Stimulated activated CD4-positive, alpha-beta T cell treated with anti-CD3 and anti-CD28 coated beads, Interleukin-4, amount 100 ng/mL, for 1 hour (primary cell): ENCODE measurements around the gene ARCN1.
"Not testable (repeated sequence)": the region's sequence is repeated elsewhere in the genome, so short reads cannot be mapped to it uniquely, and the experiment has no call there.

Experiments used
- DNase-seq: peaks from one replicate; pipeline ENCODE4 v3.0.0-alpha.2; 2020

ARCN1 gene

DNA sequence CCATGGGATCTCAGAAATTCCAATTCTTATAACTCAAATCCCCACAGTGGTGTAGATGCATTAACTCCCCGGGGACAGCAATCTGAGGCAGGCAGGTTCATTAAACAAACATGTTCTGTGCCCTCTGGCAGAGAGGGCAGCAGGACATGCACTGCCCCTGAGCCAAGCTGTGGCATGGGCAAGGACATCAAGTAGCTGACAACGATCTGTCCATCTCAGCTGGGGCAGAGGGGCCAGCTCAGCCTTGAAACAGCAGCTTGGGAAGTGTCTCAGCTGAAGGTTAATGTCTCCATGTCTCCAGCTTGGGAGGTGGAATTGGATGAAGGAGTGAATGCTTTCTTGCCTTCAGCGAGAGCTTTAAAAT is 27.6 kb upstream of the ARCN1 start:
- DNase-seq: no peak

DNA sequence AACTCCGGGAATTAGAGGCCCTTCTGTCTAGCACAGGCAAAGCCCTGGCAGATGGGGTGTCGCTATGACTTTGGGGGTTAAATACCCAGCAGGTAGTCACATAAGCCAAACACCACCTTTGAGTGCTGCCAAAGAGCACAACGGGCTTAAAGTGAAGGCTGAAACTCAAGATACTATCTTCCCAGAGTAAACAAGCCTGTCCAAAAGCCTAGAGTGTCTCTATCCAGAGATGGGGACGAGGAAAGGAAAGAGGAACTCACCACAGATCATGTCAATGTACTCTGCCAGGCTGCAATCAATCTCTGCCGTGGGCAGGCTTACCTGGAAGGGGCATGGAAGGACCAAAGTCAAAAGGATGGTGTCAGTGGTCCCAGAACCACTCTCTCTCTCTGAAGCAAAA is 26.7 kb upstream of the ARCN1 start:
- DNase-seq: no peak

DNA sequence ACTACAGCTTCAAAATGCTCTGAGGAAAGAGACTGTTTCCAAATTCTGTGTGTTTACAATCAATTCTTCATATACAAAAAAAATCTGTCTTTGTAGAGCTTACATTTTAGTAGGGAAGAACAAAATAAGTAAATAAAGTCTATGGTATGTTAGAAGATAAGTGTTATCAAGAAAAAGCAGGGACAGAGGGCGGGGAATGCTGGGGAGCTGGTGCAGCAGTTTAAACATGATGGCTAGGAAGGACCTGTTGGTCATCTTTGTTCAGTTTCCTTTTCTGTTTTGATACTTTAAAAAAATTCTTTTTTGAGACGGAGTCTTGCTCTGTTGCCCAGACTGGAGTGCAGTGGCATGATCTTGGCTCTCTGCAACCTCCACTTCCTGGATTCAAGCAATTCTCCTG is 25.1 kb upstream of the ARCN1 start:
- DNase-seq: no peak

DNA sequence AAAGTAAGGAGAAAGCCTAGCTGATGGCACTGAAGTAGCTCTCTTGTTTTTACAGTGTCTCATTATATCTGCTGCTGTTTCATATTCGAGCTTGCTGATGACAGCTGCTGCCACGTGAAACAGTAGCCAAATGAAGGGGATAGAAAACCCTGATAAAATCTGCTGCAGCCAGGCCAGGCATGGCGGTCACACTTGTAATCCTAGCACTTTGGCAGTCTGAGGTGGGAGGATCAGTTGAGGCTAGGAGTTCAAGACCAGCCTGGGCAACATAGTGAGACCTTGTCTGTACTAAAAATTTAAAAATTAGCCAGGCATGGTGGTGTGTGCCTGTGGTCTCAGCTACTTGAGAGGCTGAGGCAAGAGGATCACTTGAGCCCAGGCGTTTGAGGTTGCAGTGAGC is 19.9 kb upstream of the ARCN1 start:
- DNase-seq: no peak

DNA sequence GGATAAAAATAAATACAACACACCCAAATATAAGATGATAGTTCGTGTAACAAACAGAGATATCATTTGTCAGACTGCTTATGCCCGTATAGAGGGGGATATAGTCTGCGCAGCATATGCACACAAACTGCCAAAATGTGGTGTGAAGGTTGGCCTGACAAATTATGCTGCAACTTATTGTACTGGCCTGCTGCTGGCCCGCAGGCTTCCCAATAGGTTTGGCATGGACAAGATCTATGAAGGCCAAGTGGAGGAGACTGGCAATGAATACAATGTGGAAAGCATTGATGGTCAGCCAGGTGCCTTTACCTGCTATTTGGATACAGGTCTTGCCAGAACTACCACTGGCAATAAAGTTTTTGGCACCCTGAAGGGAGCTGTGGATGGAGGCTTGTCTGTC is 11.4 kb upstream of the ARCN1 start:
- DNase-seq: no peak

DNA sequence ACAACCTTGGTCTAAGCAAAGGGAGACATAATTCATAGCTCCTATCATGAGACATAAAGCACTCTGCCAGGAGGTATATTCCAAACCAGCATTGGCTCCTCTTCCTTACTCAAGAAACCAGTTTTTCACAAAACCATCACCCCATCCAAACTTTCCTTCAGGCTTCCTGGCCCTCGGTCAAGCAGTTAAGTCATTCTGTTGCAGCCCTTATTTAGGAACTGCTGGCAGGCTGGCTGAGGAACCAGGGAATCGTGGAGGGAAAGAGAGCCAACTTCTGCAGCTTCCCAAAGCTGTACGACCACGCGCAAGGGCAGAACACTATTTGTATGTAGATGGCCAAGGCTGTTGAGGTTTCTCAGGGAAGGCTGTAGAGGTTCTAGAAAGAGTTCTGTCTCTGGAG is 7.2 kb upstream of the ARCN1 start:
- DNase-seq: no peak

DNA sequence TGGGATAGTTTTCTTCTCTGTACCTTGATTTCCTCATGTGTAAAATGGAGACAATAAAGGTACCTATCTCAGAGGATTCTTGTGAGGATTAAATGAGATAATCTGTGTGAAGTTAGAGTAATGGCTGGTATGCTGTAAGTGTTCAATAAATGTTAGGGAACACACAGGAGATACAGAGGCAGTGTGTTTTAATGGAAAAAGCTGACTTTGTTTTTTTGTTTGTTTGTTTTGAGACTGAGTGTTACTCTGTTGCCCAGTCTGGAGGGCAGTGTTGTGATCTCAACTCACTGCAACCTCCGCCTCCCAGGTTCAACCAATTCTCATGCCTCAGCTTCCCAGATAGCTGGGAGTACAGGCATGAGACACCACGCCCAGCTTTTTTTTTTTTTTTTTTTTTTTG is 2.5 kb upstream of the ARCN1 start:
- DNase-seq: no peak

DNA sequence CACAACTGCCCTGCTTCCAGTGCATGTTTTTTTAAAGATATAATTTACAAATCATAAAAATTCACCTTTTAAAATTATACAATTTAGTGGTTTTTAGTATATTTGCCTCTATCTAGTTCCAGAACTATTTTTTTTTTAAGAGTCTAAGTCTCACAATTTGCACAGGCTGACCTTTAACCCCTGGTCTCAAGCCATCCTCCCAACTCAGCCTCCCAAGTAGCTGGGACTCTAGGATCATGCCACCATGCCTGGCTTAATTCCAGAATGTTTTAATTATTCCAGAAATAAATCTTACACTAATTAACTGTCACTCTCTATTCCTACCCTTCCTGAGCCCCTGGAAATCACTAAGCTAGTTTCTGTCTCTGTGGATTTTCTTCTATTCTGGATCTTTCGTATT is 1.4 kb upstream of the ARCN1 start:
- DNase-seq: no peak

DNA sequence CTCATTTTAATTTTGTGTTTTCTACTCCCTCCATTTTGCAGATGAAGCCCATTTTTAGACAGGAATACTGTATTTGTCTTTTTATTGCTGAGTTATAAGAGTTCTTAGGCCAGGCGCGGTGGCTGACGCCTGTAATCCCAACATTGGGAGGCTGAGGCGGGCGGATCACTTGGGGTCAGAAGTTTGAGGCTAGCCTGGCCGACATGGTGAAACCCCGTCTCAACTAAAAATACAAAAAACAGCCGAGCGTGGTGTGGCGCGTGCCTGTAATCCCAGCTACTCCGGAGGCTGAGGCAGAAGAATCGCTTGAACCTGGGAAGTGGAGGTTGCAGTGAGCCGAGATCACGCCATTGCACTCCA is 528 bp upstream of the ARCN1 start:
- peak; percentile 11 for DNase-seq

DNA sequence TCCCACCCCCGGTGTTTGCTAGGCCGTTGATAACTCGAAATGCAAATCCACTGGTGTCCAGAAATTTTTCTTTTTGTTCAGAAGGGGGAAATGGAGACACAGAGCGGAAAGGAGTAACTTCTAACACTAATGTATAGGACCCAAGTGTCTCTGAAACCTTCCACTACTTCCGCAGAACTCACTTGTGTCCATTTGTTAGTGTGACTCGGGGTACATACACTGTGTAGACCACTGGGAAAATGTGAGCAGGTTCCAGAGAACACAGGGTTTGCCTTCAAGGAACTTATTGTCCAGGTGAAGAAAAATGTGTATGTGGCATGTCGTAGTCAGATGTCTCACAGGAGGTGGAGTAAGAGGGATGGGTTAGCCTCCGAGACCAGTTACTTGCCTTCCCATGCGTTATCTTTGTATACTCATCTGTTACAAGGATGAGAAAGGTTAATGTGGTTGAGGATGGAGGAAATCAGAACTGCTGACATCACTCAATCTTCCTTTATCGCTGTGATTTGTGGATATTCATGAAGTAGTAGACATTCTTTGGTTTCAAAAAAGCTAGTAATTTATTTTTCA is 857 bp downstream of the ARCN1 start:
- no peak for DNase-seq

DNA sequence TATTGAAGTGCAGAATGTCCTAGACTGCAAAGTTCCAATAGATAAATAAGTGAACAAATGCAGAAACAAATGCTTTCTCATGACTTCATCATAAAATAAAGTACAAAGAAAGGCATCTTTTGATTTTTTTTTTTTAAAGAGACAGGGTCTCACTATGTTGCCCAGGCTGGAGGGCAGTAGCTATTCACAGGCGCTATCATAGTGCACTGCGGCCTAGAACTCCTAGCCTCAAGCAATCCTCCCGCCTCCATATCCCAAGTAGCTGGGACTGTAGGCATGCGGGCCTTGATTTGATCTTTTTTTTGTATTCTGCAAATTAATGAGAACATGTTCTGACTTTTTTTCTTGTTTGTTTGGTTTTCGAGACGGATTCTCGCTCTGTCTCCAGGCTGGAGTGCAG is 2.4 kb downstream of the ARCN1 start:
- no peak for DNase-seq

DNA sequence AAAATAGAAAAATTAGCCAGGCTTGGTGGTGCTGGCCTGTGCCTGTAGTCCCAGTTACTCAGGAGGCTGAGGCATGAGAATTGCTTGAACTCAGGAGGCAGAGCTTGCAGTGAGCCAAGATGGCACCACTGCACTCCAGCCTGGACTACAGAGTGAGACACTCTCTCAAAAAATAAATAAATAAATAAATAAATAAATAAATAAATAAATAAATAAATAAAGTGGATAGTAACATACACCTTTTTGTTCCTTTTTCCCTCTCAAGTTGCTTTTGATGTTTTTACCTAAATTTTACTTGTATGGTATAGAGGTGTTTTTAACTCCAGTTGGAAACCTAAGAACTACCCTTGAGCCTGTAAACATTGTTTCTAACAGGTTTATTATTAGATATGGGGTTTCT is 5.8 kb downstream of the ARCN1 start:
- not testable (repeated sequence) for DNase-seq

DNA sequence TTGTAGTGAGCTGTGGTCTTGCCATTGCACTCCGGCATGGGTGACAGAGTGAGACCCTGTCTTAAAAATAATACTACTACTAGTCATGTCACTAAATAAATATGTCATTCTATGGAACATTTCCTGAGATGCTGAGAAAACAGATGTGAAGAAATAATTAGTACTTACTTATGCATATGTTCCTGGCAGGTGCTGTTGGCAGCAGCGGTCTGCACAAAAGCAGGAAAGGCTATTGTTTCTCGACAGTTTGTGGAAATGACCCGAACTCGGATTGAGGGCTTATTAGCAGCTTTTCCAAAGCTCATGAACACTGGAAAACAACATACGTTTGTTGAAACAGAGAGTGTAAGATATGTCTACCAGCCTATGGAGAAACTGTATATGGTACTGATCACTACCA is 8.8 kb downstream of the ARCN1 start:
- no peak for DNase-seq

DNA sequence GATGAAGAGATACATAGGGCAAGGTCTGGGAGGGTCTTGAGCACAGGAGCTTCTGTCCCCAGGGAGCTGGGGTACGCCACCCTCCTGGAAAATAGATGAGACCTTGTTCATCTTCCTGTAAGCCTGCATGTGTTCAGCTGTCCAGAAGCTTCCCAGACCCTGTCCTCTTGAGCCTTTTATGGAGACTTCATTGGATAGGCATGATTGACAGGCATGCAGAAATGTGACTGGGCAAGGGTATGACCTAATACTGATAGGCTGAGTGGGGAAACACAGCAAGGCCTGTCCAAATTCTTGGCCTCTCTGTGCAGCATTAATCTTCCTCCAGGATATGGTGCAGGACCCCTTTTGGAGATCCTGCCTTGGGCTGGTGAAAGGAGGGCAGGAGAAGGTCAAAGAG is 15.7 kb downstream of the ARCN1 start:
- no peak for DNase-seq

DNA sequence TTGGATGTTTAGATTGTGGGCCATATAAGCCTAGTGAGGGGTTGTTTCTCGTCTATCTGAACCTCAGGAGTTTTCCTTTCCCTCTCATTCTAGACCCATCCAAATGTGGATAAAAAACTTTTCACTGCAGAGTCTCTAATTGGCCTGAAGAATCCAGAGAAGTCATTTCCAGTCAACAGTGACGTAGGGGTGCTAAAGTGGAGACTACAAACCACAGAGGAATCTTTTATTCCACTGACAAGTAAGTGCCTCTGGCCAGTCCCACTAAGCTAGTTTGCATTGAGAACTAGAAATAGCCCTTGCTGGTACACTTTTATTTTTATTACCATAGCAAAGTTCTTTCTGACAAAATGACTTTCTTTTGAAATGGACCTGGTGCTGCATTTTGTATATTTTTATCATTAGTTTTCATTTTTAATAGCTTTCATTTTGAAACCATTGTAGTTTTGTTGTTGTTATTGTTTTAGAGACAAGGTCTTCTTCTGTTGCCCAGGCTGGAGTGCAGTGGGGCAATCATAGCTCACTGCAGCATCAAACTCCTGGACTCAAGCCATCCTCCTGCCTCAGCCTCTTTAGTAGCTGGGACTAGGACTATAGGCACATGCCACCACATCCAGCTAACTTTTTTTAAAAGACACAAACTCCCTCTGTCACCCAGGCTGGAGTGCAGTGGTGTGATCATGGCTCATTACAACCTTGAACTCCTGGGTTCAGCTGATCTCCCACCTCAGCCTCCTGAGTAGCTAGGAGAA is 20.6 kb downstream of the ARCN1 start:
- DNase-seq: no peak

DNA sequence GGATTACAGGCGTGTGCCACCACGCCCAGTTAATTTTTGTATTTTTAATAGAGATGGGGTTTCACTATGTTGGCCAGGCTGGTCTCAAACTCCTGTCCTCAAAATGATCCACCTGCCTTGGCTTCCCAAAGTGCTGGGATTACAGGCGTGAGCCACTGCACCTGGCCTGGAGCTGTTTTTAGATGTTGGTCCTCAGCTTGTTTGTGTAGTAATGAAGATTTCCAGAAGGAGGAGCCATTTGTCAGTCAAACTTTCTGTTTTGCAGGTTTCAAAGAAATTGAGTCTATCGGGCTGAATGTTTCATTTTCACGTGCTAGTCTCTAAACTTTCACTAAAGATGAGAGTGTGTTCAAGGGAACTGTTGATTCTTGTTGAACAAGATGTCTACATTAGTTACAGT is 22.8 kb downstream of the ARCN1 start:
- not testable (repeated sequence) for DNase-seq

DNA sequence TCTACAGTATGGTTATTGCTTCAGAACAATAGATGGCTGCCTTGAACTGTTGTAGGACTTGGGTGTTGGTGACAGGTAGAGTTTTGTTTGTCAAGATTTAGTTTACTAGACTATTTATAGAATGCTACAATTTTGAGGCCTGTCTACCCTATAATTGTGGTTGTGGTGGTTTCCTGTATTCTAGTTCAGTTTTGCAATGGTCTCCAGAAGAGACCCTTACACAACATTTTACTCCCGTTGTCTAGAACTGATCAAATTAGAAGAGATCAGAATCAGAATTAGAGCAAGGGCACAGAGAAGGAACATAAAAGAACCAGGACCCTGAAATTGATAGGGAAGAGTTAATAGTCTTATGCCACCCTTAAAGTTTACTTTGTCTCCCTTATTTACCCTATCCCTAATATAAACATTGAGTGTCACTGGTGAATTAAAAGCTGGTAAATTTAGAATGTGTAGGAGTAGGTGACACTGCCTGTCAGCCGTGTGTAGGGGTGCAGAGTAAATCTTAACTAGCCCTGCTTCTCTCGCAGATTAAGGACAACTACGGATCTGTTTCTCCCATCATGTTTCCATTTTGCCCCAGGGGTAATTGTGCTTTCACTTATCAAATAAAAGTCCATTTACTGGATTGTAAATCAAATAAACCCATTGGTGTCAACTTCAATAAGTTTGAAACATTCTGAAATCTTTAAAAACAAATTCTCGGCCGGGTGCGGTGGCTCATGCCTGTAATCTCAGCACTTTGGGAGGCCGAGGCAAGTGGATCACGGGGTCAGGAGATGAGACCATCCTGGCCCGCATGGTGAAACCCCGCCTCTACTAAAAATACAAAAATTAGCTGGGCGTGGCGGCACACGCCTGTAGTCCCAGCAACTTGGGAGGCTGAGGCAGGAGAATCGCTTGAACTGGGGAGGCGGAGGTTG is 24.3 kb downstream of the ARCN1 start:
- DNase-seq: no peak

DNA sequence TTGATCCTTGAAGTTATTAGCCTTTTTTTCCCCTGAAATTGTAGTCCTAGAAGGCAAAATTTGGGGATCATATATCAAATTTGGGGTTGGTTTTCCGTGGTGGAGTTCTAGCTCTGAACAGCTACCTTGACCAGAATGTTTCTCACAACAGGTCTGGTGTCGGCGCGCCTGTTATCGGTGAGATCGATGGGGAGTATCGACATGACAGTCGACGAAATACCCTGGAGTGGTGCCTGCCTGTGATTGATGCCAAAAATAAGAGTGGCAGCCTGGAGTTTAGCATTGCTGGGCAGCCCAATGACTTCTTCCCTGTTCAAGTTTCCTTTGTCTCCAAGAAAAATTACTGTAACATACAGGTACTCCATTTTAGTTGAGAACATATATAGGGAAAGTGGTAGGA is 25.3 kb downstream of the ARCN1 start:
- DNase-seq: no peak

DNA sequence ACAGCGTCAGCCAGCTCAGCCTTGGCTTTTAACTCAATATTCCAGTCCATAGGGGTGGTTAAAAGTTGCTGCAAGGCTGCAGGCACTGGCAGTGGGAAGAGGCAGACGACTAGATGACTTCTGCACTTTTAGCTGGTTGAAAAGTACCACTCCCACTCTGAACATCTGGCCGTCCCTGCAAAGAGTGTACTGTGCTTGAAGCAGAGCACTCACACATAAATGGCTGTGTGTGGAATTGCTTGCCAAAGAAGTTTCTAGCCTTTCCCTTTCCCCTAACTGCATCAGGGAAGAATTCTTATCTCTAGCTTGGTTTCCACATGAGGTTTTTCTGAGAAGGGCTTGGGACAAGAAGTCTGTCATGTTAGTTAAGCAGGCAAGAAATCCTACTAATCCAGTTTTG is 30.1 kb downstream of the ARCN1 start:
- no peak for DNase-seq

DNA sequence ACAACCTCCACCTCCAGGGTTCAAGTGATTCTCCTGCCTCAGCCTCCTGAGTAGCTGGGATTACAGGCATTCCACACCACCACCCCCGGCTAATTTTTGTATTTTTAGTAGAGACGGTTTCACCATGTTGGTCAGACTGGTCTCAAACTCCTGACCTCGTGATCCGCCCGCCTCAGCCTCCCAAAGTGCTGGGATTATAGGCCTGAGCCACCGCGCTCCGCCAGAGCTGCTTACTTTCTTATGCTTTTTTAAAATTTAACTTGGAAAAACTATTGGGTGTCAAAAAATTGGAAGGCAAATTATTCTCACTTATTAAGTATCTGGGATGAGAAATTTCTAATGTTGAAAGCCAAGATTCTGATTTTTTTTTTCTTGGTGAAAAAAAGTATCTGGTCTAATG is 31.5 kb downstream of the ARCN1 start:
- DNase-seq: not testable (repeated sequence)

DNA sequence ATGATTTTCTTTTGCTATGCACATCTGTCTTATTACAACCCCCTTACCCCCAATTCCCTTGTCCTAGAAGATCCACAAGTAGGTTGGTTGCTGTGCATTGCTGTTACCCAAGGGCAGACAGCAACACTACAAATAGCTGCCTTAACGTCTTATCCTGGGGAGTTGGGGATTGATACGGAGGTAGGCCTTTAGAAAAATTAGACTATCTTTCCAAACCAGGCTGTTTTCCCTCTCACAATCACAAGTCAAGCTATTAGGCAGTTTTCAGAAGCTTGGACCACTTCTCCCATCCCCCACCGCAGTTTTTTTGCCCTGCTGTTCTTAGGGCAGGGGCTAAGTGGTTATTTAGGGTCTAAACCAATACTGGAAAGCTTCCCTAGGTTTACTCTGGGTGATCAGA is 32.4 kb downstream of the ARCN1 start:
- DNase-seq: no peak

DNA sequence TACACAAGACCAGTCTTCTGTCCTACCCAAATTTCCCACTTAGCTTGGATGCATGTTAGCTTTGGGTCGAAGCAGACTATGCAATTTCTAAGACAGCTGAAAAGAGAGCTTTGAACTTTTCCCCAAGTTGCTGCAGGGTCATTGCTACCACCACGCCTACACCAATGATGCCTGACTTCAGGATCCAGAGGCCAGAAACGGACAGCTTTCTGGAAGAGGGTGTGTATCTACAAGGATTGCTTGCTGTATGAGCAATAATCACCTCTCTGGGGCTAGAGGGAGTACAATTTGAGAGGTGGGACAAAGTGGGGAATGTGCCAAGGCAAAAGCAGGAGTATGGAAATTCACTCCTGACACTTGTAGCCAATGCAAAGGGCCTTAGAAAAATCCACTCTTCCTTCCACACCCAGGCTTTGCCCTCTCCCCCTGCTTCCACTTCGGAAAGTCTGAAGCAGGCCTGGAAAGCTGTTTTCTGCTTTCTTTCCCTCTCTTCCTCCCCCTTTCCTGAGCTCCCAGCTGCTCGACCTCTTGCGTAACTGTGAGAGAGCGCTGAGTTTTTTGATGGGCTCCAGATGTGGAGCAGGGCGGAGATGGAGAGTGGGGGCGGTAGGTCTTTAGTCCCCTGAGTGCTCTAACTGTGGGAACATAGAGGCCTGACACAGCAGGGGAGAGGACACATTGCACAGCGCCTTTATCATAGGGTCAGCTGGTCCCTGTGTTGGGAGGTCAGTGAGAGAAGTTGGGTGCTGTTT is 33.1 kb downstream of the ARCN1 start:
- DNase-seq: no peak

DNA sequence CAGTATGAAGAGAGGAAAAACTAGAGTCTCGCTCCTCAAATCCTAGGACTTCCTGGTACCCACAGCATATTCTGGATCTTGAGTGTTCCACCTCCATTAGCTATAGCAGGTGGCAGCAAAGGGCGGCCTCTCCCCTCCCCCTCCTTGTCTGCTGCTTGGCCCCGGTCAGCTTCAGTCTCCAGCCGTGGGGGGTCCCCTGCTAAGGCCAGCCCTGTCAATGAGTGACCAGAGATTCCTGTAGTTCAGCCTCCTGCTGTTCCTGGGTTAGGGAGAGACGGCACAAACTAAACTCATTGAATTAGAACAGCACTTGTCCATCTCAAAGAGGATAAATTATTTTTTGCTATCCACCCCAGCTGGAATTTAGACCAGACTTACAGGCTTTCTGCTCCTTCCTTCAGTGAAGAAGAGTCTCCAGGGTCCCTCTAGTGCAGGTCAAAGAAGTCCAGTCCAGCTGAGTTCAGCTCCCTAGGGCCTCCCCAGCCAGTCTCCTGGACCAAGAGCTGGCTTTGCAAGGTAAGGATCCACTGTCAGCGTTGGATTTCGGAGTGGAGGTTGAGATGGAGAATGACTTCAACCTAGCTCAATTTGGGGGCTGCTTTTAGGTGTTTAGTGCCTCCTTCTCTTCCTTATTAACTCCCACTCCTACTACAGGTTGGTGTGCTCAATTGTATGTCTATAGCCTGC is 34.1 kb downstream of the ARCN1 start:
- no peak for DNase-seq
